GM21526 (cell line): ENCODE measurements around the gene ZNF677.
"Not testable (repeated sequence)": the region's sequence is repeated elsewhere in the genome, so short reads cannot be mapped to it uniquely, and the experiment has no call there.

Experiments used
- ATAC-seq: cut with Tn5 transposase; IDR thresholded peaks from one replicate; pipeline ENCODE4 v1.9.1; 2021; ENCODE audit warnings: moderate library complexity; ENCODE audit not compliant: unreplicated experiment, low FRiP score

Gene ZNF677

GRCh38 chr19:53195265-53195903, 59.3 kb downstream of the ZNF677 start:
- no peak for ATAC-seq

GRCh38 chr19:53193535-53194222, 61.0 kb downstream of the ZNF677 start:
- no peak for ATAC-seq

- no peak for ATAC-seq
These were observed 61.7 kb downstream of the ZNF677 start, which contains the start of gene ZNF665 for GRCh38 chr19:53192771-53193534. Gene ZNF665, minus strand, starts transcription at chr19:53193358. Its CDS starts 10,460 bp downstream, at chr19:53182898.

- no peak for ATAC-seq
These were observed 64.4 kb downstream of the ZNF677 start for GRCh38 chr19:53190253-53190652.

GRCh38 chr19:53189691-53190198, 64.9 kb downstream of the ZNF677 start:
- ATAC-seq, result not testable (repeated sequence)
